Measurements from ENCODE around the gene S100A5.

GRCh38 chr1:153553830-153554541 lies 13.3 kb upstream of the S100A5 start:
- TF ChIP-seq CTCF (IDR thresholded peaks at IDR 0.05 in 2 of 3, conservative IDR thresholded peaks at IDR 0.05 in 1 of 3; ENCODE audit: insufficient read depth in 2 of 3, low read depth in 1 of 3, low read length in 3 of 3): no peak
- no peak for TF ChIP-seq EZH2 (IDR thresholded peaks at IDR 0.05; ENCODE audit: borderline replicate concordance, low read depth, low read length)
- no peak for TF ChIP-seq ZBTB7A (IDR thresholded peaks at IDR 0.05; ENCODE audit: borderline replicate concordance, control insufficient read depth, low read depth, low read length)
- TF ChIP-seq CHD7 (IDR thresholded peaks at IDR 0.05; ENCODE audit: low read depth, low read length): no peak
- no peak for TF ChIP-seq ZNF511 (CRISPR knock-in tag; IDR thresholded peaks at IDR 0.05)
- no peak for TF ChIP-seq ZNF449 (CRISPR knock-in tag; IDR thresholded peaks at IDR 0.05)
- no peak for TF ChIP-seq MAX (CRISPR knock-in tag; IDR thresholded peaks at IDR 0.05)
- TF ChIP-seq ATF6 (CRISPR knock-in tag; IDR thresholded peaks at IDR 0.05): no peak
- TF ChIP-seq E2F4 (CRISPR knock-in tag; IDR thresholded peaks at IDR 0.05; ENCODE audit: low read depth): no peak
- TF ChIP-seq FOXA3 (CRISPR knock-in tag; conservative IDR thresholded peaks at IDR 0.05 in 1 of 2, IDR thresholded peaks at IDR 0.05 in 1 of 2): no peak
- TF ChIP-seq RAD51 (IDR thresholded peaks at IDR 0.05; ENCODE audit: borderline replicate concordance, low read depth): no peak
- no peak for TF ChIP-seq ZNF232 (CRISPR knock-in tag; IDR thresholded peaks at IDR 0.05)
- TF ChIP-seq NCOA1 (IDR thresholded peaks at IDR 0.05; ENCODE audit: low read depth): no peak

Measured in K562 (cell line).